Globus pallidus (tissue), 1 donor: ENCODE results near the gene ANKRD39.

Experiments
- DNase-seq: peaks from one replicate; pipeline ENCODE4 v3.0.0-alpha.2; 2015; ENCODE audit warnings: low spot score

The ANKRD39 gene

GRCh38 chr2:96826546-96827278 is 31.1 kb downstream of the ANKRD39 start:
- DNase-seq = no peak

GRCh38 chr2:96825057-96825456 is 32.8 kb downstream of the ANKRD39 start:
- no peak for DNase-seq

GRCh38 chr2:96824079-96824870 is 33.5 kb downstream of the ANKRD39 start:
- DNase-seq = no peak

- no peak for DNase-seq
Measured at GRCh38 chr2:96823198-96823597, 34.6 kb downstream of the ANKRD39 start.

GRCh38 chr2:96822786-96823185 is 35.0 kb downstream of the ANKRD39 start:
- no peak for DNase-seq

GRCh38 chr2:96821113-96821675 is 36.6 kb downstream of the ANKRD39 start:
- DNase-seq = no peak

- DNase-seq = no peak
Measured at GRCh38 chr2:96819876-96820511, 37.8 kb downstream of the ANKRD39 start.

- no peak for DNase-seq
Measured at GRCh38 chr2:96819128-96819875, 38.5 kb downstream of the ANKRD39 start.

GRCh38 chr2:96817882-96818281 is 39.9 kb downstream of the ANKRD39 start:
- DNase-seq = no peak

- no peak for DNase-seq
Measured at GRCh38 chr2:96816836-96817702, 40.7 kb downstream of the ANKRD39 start.

GRCh38 chr2:96816127-96816835 is 41.5 kb downstream of the ANKRD39 start, which contains the start of gene CNNM3:
TSS of gene CNNM3 (plus strand) at chr2:96816268. CDS start at chr2:96816278, 10 bp downstream.
- DNase-seq = peak; percentile 96

GRCh38 chr2:96815326-96816126 is 42.3 kb downstream of the ANKRD39 start:
- DNase-seq = no peak

- no peak for DNase-seq
Measured at GRCh38 chr2:96813656-96814055, 44.2 kb downstream of the ANKRD39 start.

- no peak for DNase-seq
Measured at GRCh38 chr2:96811917-96812316, 45.9 kb downstream of the ANKRD39 start.

GRCh38 chr2:96810783-96811192 is 47.0 kb downstream of the ANKRD39 start:
- DNase-seq = no peak

GRCh38 chr2:96809951-96810782 is 47.6 kb downstream of the ANKRD39 start:
- DNase-seq = no peak

- DNase-seq = no peak
Measured at GRCh38 chr2:96809216-96809882, 48.5 kb downstream of the ANKRD39 start.
